ENCODE measurements around the gene CEP78.

DNA sequence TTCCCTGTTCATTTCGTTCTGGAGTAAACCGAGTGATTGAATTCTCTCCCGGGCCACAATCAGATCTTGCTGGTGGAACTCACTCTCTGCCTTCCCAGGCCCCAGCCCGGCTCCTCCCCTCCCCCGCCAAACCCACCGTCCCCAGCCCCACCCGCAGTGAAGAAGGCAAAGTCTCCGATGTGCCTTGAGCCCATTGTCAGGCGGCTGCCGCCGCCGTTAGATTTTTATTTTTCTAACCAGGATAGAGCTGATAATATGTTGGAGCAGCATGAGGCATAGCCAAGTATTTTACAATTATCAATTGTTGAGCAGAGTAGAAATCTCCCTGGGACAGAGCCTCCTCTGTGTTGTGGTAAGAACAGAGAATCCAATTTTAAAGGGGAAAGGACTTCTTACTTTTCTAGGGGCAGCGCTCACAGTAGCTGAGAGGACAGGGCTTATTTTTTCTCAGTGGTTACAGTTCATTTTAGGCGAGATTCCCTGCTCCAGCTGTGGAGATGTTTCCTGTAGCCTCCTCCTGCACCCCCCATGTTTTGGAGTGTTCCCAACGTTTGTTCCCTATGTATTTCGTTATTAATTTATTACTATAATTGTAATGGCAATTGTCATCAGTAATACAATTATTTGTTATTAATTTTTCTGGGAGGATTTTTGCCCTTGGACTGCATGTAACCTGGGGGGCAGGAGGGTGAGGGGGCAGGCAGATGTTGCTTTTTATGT is 62.3 kb downstream of the CEP78 start:
- TF ChIP-seq POLR2AphosphoS5 (IDR thresholded peaks at IDR 0.05) (no peak), POLR2A (IDR thresholded peaks at IDR 0.05) (no peak)
- TF ChIP-seq, protein P1, sequence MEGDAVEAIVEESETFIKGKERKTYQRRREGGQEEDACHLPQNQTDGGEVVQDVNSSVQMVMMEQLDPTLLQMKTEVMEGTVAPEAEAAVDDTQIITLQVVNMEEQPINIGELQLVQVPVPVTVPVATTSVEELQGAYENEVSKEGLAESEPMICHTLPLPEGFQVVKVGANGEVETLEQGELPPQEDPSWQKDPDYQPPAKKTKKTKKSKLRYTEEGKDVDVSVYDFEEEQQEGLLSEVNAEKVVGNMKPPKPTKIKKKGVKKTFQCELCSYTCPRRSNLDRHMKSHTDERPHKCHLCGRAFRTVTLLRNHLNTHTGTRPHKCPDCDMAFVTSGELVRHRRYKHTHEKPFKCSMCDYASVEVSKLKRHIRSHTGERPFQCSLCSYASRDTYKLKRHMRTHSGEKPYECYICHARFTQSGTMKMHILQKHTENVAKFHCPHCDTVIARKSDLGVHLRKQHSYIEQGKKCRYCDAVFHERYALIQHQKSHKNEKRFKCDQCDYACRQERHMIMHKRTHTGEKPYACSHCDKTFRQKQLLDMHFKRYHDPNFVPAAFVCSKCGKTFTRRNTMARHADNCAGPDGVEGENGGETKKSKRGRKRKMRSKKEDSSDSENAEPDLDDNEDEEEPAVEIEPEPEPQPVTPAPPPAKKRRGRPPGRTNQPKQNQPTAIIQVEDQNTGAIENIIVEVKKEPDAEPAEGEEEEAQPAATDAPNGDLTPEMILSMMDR (IDR thresholded peaks at IDR 0.05), result no peak
